Keratinocyte (primary cell): Measurements from ENCODE around the gene IL1A. TPM values are rescaled to one million over a fixed set of nuclear protein-coding genes. Genes with fewer than 3 reads are reported as not detected.

Experiments
- DNase-seq: peaks from one replicate; pipeline ENCODE4 v3.0.0-alpha.2; 2011; ENCODE audit warnings: low read depth, missing footprints, low spot score
- FAIRE-seq: peaks from 2 replicates; lab custom pipeline; 2011; peaks lifted over from hg19 to GRCh38; lab: Jason Lieb, UNC
- H2AFZ ChIP-seq: 2 replicates; pipeline ENCODE4 v1.6.0; 2012; ENCODE audit warnings: low read length, control low read depth, inconsistent platforms; ENCODE audit not compliant: control insufficient read depth
- H3K27ac ChIP-seq: 2 replicates; pipeline ENCODE4 v1.5.1; 2011; ENCODE audit warnings: low read length; ENCODE audit not compliant: control insufficient read depth, insufficient read depth
- H3K27me3 ChIP-seq: 3 replicates; pipeline ENCODE4 v1.6.0; 2011; ENCODE audit warnings: low read length; ENCODE audit not compliant: control insufficient read depth, insufficient read depth; ENCODE audit errors: extremely low read depth
- H3K36me3 ChIP-seq, 2 experiments: 2 replicates in 1 of 2; 3 replicates in 1 of 2; pipeline ENCODE4 v1.5.1; 2011; ENCODE audit warnings: low read length in 2 of 2, mild to moderate bottlenecking in 1 of 2; ENCODE audit not compliant: control insufficient read depth in 2 of 2, insufficient read depth in 2 of 2; ENCODE audit errors: extremely low read depth in 1 of 2
- H3K4me1 ChIP-seq: 3 replicates; pipeline ENCODE4 v1.5.1; 2011; ENCODE audit warnings: low read length; ENCODE audit not compliant: control insufficient read depth, insufficient read depth; ENCODE audit errors: extremely low read depth
- H3K4me2 ChIP-seq: 3 replicates; pipeline ENCODE4 v1.6.0; 2011; ENCODE audit warnings: low read depth, low read length; ENCODE audit not compliant: control insufficient read depth, insufficient read depth; ENCODE audit errors: extremely low read depth
- H3K4me3 ChIP-seq, 3 experiments: fragments of 200-600 bp in 1 of 3; sonication (generic) in 1 of 3; 2 replicates in 2 of 3; 3 replicates in 1 of 3; pipeline ENCODE4 v1.5.1; 2011 to 2016; ENCODE audit warnings: low read length in 3 of 3, mild to moderate bottlenecking in 3 of 3, control low read depth in 2 of 3, inconsistent platforms in 1 of 3, low read depth in 1 of 3, mixed read lengths in 1 of 3, mixed run types in 1 of 3, moderate library complexity in 1 of 3; ENCODE audit not compliant: control insufficient read depth in 2 of 3, insufficient read depth in 2 of 3; ENCODE audit errors: extremely low read depth in 1 of 3
- H3K79me2 ChIP-seq: 2 replicates; pipeline ENCODE4 v1.6.0; 2012; ENCODE audit warnings: low read length; ENCODE audit not compliant: control insufficient read depth, insufficient read depth
- H3K9ac ChIP-seq: 3 replicates; pipeline ENCODE4 v1.6.0; 2011; ENCODE audit warnings: low read length; ENCODE audit not compliant: control insufficient read depth, insufficient read depth; ENCODE audit errors: extremely low read depth
- H3K9me1 ChIP-seq: 3 replicates; pipeline ENCODE4 v1.6.0; 2011; ENCODE audit warnings: low read length; ENCODE audit not compliant: control insufficient read depth, insufficient read depth; ENCODE audit errors: extremely low read depth
- H3K9me3 ChIP-seq: 2 replicates; pipeline ENCODE4 v1.5.1; 2012; ENCODE audit warnings: low read depth, low read length; ENCODE audit not compliant: control insufficient read depth
- H4K20me1 ChIP-seq: 3 replicates; pipeline ENCODE4 v1.6.0; 2011; ENCODE audit warnings: low read length; ENCODE audit not compliant: control insufficient read depth, insufficient read depth; ENCODE audit errors: extremely low read depth
- EZH2 ChIP-seq: IDR thresholded peaks from one replicate; pipeline ENCODE4 v1.6.1; 2012; ENCODE audit warnings: inconsistent platforms, mild to moderate bottlenecking, low read length, moderate library complexity
- dilution Hi-C: fragments of 300-500 bp; cut with MboI; formaldehyde crosslinking; loops from one replicate; pipeline ENCODE4 v1.7.0; 2020; ENCODE audit warnings: low sequenced_read_pairs; ENCODE audit not compliant: extremely low pct_ligation_motif_present
- polyA plus RNA-seq, 5 experiments: library from polyadenylated mRNA; depleted of rRNA in 3 of 5; stranded (reverse) in 3 of 5; stranded (forward) in 1 of 5; unstranded in 1 of 5; fragments of >200 nt; gene quantifications; 1 replicate in 1 of 5; 2 replicates in 3 of 5; 3 replicates in 1 of 5; pipeline versions ENCODE4 v1.2.1 to v1.2.3, GENCODE V29; 2011 to 2012; ENCODE audit warnings: missing spikeins in 2 of 5, low read depth in 1 of 5, low replicate concordance in 1 of 5
- TF ChIP-seq, protein P1 (sequence below), 3 experiments: IDR thresholded peaks in 1 of 3; conservative IDR thresholded peaks in 1 of 3; optimal IDR thresholded peaks in 1 of 3; 2 replicates in 2 of 3; 3 replicates in 1 of 3; pipeline versions ENCODE3 to v1.5.1; 2011; ENCODE audit warnings: low read length in 3 of 3, mild to moderate bottlenecking in 3 of 3, moderate library complexity in 2 of 3, control low read depth in 1 of 3, inconsistent platforms in 1 of 3; ENCODE audit not compliant: insufficient read depth in 2 of 3; ENCODE audit errors: extremely low read depth in 1 of 3

IL1A gene
- polyA plus RNA-seq, 1 donor (not counting 4 experiments of a cell fraction or from before 2014, with no cell fraction given): 269 TPM

DNA sequence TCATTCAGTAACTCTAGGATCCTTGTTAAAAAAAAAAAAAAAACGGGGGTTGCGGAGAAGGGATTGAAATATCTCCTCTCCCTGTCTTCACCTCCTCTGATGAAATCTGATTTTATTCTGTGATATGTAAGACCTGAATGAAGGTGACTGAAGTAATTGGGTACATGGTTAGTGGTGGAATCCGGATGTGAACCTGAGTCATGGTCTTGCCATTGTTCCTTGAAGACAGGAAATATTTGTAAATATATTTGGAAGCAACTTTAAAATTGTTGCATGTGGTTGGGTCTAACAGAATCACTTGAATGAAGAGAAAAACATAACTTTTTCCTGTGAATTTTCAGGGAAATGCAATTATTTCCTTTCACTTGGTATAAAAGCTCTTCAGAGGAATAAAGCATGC is 3.0 kb upstream of the IL1A start:
- Histone ChIP-seq H4K20me1 (no peaks in the 10 kb centered on the region), H3K9ac (no peak overlapping the region), H3K9me3 (no peaks in the 10 kb centered on the region), H3K27ac (peak overlapping the region; percentile 58), H3K36me3 (peaks cover 7 to 15% of the 10 kb centered on the region in 2 experiments), H3K4me1 (peaks cover 38% of the 10 kb centered on the region), H3K27me3 (no peaks in the 10 kb centered on the region), H3K9me1 (no peaks in the 10 kb centered on the region), H3K4me2 (peak overlapping the region; percentile 42), H3K79me2 (peaks cover 30% of the 10 kb centered on the region), H3K4me3 (no peak overlapping the region), H2AFZ (no peak overlapping the region)
- TF ChIP-seq EZH2: no peak
- TF ChIP-seq, protein P1, sequence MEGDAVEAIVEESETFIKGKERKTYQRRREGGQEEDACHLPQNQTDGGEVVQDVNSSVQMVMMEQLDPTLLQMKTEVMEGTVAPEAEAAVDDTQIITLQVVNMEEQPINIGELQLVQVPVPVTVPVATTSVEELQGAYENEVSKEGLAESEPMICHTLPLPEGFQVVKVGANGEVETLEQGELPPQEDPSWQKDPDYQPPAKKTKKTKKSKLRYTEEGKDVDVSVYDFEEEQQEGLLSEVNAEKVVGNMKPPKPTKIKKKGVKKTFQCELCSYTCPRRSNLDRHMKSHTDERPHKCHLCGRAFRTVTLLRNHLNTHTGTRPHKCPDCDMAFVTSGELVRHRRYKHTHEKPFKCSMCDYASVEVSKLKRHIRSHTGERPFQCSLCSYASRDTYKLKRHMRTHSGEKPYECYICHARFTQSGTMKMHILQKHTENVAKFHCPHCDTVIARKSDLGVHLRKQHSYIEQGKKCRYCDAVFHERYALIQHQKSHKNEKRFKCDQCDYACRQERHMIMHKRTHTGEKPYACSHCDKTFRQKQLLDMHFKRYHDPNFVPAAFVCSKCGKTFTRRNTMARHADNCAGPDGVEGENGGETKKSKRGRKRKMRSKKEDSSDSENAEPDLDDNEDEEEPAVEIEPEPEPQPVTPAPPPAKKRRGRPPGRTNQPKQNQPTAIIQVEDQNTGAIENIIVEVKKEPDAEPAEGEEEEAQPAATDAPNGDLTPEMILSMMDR (optimal IDR thresholded peaks at IDR 0.05 in 1 of 3, IDR thresholded peaks at IDR 0.05 in 1 of 3, conservative IDR thresholded peaks at IDR 0.05 in 1 of 3; ENCODE audit: extremely low read depth in 1 of 3, insufficient read depth in 2 of 3, low read length in 3 of 3): no peak
- dilution Hi-C loops: no loop called here
- DNase-seq: no peak
- FAIRE-seq: no peak

DNA sequence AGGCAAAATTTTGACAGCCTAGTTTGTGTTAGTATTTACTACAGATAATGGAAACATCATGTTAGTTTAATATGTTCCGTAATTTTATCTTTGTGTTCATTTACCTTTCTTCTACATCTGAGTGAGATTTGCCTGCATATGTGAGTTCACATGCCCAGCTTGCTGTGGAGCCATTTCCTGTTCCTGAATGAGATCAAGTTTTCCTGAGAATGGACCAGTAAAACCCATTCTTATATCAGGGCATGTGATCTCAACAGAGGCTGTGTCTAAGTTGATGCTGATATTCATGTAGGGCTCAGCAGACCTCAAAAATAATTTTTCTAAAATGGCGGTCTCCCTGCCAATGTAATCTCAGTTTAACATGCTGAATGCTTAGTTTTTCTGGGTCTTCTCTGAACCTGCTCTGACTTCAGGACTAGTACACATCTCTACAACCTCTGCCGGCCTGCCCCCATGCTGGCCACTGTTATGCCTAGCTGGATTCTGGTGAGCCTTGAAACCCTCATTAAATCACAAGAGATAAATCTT is 1.0 kb downstream of the IL1A start:
- Histone ChIP-seq H3K4me1 (peaks cover 57% of the 10 kb centered on the region), H3K27ac (peak overlapping the region; percentile 97), H3K9ac (peak overlapping the region; percentile 85), H3K27me3 (no peaks in the 10 kb centered on the region), H2AFZ (no peak overlapping the region), H3K36me3 (peaks cover 27 to 44% of the 10 kb centered on the region in 2 experiments), H3K9me3 (no peaks in the 10 kb centered on the region), H3K79me2 (peaks cover 46% of the 10 kb centered on the region), H3K4me3 (peak overlapping the region; percentile 70 to 83 (median 79)), H3K4me2 (peak overlapping the region; percentile 94), H4K20me1 (no peaks in the 10 kb centered on the region), H3K9me1 (no peaks in the 10 kb centered on the region)
- FAIRE-seq (peak; percentile 78), DNase-seq (no peak)
- dilution Hi-C loops: no loop called here
- TF ChIP-seq, protein P1 (optimal IDR thresholded peaks at IDR 0.05 in 1 of 3, IDR thresholded peaks at IDR 0.05 in 1 of 3, conservative IDR thresholded peaks at IDR 0.05 in 1 of 3; ENCODE audit: extremely low read depth in 1 of 3, insufficient read depth in 2 of 3, low read length in 3 of 3): no peak
- no peak for TF ChIP-seq EZH2
